ENCODE data around the gene CDH20. TPM values are rescaled to one million over a fixed set of nuclear protein-coding genes. Genes with fewer than 3 reads are reported as not detected.

The CDH20 gene
- polyA plus RNA-seq, 3 donors, result not detected

GRCh38 chr18:61569176-61569892, 236.1 kb downstream of the CDH20 start:
- Mint-ChIP-seq H3K36me3 (no peaks in the 10 kb centered on the region), H3K27me3 (ENCODE audit: low read depth in 3 of 3) (peaks cover 0 to 5% (median 3%) of the 10 kb centered on the region in 3 donors), H3K9me3 (peaks cover 0 to 29% (median 6%) of the 10 kb centered on the region in 7 donors), H3K4me1 (no peaks in the 10 kb centered on the region), H3K4me3 (no peak overlapping the region), H3K27ac (peak overlapping the region in 1 of 7 donors; percentile 12)
- H3K27me3 ChIP-seq (ENCODE audit: control insufficient read depth in 2 of 2, insufficient read depth in 2 of 2, low read length in 2 of 2), result no peaks in the 10 kb centered on the region
- no peak overlapping the region for H3K9ac ChIP-seq (ENCODE audit: insufficient read depth, low read length, poor library complexity, severe bottlenecking)
- no peaks in the 10 kb centered on the region for H3K79me2 ChIP-seq (ENCODE audit: insufficient read depth, low read length)
- no peaks in the 10 kb centered on the region for H3K36me3 ChIP-seq (replicated peaks in 1 of 2; ENCODE audit: control insufficient read depth in 1 of 2, insufficient read depth in 2 of 2, low read length in 2 of 2)
- H3K27ac ChIP-seq (ENCODE audit: low read depth in 1 of 2, low read length in 2 of 2), result no peak overlapping the region
- H3K9me3 ChIP-seq (replicated peaks in 1 of 2; ENCODE audit: control insufficient read depth in 1 of 2, insufficient read depth in 1 of 2, low read length in 2 of 2), result no peaks in the 10 kb centered on the region
- no peak for DNase-seq
- no peak overlapping the region for H3K4me3 ChIP-seq (replicated peaks in 1 of 3; ENCODE audit: low read depth in 2 of 3, low read length in 3 of 3)
- no peak for TF ChIP-seq CTCF (IDR thresholded peaks at IDR 0.05)
- H2AFZ ChIP-seq (ENCODE audit: insufficient read depth, low read depth, low read length, poor library complexity, severe bottlenecking), result no peak overlapping the region
- H4K20me1 ChIP-seq (ENCODE audit: insufficient read depth, low read length), result no peaks in the 10 kb centered on the region
- WGBS (ENCODE audit: insufficient coverage), result 81% methylated on average over 7 of the region's 9 CpGs
- no peak overlapping the region for H3K4me2 ChIP-seq (replicated peaks; ENCODE audit: extremely low read depth, low read length, poor library complexity, severe bottlenecking)
- no peaks in the 10 kb centered on the region for H3K4me1 ChIP-seq (ENCODE audit: control insufficient read depth in 1 of 2, insufficient read depth in 2 of 2, low read length in 2 of 2)
- intact Hi-C loops (cut with micrococcal nuclease), result no loop called here

- Histone ChIP-seq H4K20me1 (ENCODE audit: insufficient read depth, low read length) (no peaks in the 10 kb centered on the region), H3K79me2 (ENCODE audit: insufficient read depth, low read length) (no peaks in the 10 kb centered on the region), H3K9ac (ENCODE audit: insufficient read depth, low read length, poor library complexity, severe bottlenecking) (no peak overlapping the region), H3K9me3 (replicated peaks in 1 of 2; ENCODE audit: control insufficient read depth in 1 of 2, insufficient read depth in 1 of 2, low read length in 2 of 2) (no peaks in the 10 kb centered on the region), H2AFZ (ENCODE audit: insufficient read depth, low read depth, low read length, poor library complexity, severe bottlenecking) (no peak overlapping the region), H3K4me1 (ENCODE audit: control insufficient read depth in 1 of 2, insufficient read depth in 2 of 2, low read length in 2 of 2) (no peaks in the 10 kb centered on the region), H3K27me3 (ENCODE audit: control insufficient read depth in 2 of 2, insufficient read depth in 2 of 2, low read length in 2 of 2) (no peaks in the 10 kb centered on the region), H3K4me3 (replicated peaks in 1 of 3; ENCODE audit: low read depth in 2 of 3, low read length in 3 of 3) (no peak overlapping the region), H3K36me3 (replicated peaks in 1 of 2; ENCODE audit: control insufficient read depth in 1 of 2, insufficient read depth in 2 of 2, low read length in 2 of 2) (no peaks in the 10 kb centered on the region), H3K4me2 (replicated peaks; ENCODE audit: extremely low read depth, low read length, poor library complexity, severe bottlenecking) (no peak overlapping the region), H3K27ac (ENCODE audit: low read depth in 1 of 2, low read length in 2 of 2) (no peak overlapping the region)
- intact Hi-C loops (cut with micrococcal nuclease), result no loop called here
- no peak for TF ChIP-seq CTCF (IDR thresholded peaks at IDR 0.05)
- no peak for DNase-seq
- H3K4me3 Mint-ChIP-seq, result no peak overlapping the region
- no CpG with 5 or more reads among the region's 3 CpGs for WGBS (ENCODE audit: insufficient coverage)
- no peak overlapping the region for H3K27ac Mint-ChIP-seq
- H3K36me3 Mint-ChIP-seq, result no peaks in the 10 kb centered on the region
- peaks cover 3 to 5% (median 3%) of the 10 kb centered on the region in 3 donors for H3K27me3 Mint-ChIP-seq (ENCODE audit: low read depth in 3 of 3)
- H3K4me1 Mint-ChIP-seq, result no peaks in the 10 kb centered on the region
- peaks cover 0 to 24% (median 5%) of the 10 kb centered on the region in 7 donors for H3K9me3 Mint-ChIP-seq
Observed at GRCh38 chr18:61570070-61570469, 236.8 kb downstream of the CDH20 start.
